Hematopoietic multipotent progenitor cell (in vitro differentiated cells): ENCODE data around the gene C6orf89. TPM values are rescaled to one million over a fixed set of nuclear protein-coding genes. Genes with fewer than 3 reads are reported as not detected.

Experiments
- DNase-seq, 3 donors: peaks; one replicate each; pipeline ENCODE4 v3.0.0-alpha.2; 2011 to 2015; ENCODE audit warnings: low read depth in 2 of 3, low spot score in 2 of 3
- total RNA-seq: library from RNA; depleted of rRNA; stranded (reverse); fragments of >200 nt; gene quantifications from one replicate; pipeline ENCODE4 v1.2.3, GENCODE V29; 2012

C6orf89 gene
- total RNA-seq, 1 donor, result 19.7 TPM

DNA sequence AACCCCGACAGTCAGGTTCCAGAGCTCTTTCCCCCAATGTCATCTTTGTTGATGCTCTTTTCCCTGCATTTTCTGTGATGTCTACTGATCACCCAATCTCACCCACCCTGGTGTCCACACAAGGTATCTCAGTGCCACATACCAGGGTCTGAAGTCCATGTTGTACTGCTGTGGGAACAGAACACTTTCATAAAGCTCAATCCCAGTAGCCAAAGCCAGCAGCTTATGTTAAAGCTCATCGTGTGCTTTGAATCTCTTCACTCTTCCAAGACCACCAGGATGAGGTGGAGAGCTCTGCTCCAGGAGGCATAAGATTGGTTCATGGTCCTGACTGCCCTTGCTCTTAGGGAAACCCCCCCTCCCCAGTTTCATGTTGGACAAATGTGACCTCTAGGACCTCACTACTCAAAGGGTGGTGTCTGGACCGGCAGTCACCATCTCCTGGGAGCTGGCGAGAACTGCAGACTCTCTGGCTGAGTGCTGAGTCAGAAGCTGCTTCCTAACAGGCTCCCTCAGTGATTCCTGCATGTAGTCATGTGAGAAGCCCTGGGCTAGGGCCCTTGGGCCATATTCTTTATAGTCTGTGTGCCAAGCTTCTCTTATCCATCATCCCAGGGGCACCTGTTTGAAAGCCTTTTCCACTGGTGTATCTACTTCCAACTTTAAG lies 33.1 kb upstream of the C6orf89 start:
- no peak for DNase-seq

DNA sequence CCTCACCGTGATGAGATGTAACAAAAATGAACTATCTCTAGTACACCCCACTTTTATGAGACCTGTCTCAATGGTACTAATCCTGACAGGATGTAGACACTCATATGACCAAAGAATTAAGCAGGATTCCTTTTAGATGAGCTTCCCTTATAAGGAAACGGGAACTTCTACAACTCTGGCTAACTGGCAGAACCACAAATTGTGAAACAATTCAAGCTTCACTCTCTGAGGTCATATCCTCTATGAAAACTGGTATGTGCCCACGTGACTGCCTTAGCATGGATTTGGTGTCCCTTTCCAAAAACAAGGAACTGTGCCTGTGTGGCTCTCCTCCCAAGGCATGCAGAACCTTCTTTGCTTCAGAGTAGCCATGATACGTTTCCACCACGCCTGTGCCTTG lies 32.4 kb upstream of the C6orf89 start:
- DNase-seq, result peak in 1 of 3 donors; percentile 23

GRCh38 chr6:36855750-36856149 lies 30.0 kb upstream of the C6orf89 start:
- DNase-seq, result no peak

GRCh38 chr6:36856277-36856676 lies 29.5 kb upstream of the C6orf89 start:
- DNase-seq, result no peak

DNA sequence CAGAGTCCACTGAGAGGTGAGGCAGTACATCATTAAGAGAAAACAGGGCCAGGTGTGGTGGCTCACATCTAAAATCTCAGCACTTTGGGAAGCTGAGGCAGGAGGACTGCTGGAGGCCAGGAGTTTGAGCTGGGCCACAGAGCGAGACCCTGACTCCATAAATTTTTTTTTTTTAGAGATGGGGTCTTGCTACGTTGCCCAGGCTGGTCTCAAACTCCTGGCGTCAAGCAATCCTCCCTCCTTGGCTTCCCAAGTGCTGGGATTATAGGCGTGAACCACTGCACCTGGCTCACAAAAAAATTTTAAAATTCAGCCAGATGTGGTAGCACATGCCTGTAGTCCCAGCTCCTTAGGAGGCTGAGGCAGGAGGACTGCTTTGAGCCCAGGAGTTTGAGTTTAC lies 28.4 kb upstream of the C6orf89 start:
- no peak for DNase-seq

DNA sequence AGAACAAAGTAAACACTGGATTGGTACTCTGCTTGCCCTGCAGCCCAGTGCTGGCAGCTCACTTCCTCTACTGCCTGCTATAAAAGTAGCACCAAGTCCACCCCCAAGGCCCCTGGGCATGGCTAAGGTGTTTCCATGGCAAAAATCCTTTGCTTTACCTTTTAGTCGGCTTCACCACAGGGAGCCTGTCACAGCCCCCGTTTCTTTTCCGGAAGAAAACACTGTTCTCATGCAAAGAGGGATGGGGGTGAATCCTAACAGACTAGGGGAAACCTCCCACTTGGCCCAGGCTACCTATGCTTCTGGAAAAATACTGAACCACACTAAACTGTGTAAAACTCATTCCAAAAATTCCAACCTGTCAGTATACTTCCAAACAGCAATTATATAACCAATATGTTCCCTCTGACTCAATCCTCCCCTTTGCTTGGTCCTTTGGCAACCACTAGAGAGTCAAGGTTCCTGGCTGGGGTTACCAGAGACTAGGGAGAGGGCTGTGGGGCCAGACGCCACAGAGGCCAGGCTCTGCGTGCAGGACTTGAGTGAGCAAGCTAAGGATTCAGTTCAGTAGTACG lies 27.3 kb upstream of the C6orf89 start:
- DNase-seq, result no peak

DNA sequence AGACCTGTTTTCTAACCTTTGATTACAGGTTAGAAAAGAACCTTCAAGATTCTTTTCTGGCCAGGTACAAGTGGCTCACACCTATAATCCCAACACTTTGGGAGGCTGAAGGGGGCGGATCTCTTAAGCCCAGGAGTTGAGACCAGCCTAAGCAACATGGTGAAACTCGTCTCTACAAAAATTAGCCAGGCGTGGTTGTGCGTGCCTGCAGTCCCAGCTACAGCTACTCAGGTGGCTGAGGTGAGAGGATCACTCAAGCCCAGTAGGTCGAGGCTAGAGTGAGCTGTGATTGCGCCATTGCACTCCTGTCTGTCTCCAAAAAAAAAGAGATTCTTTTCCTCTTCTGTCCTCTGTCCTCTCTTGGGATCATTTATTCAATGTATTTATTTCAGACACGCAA lies 25.6 kb upstream of the C6orf89 start:
- no peak for DNase-seq

DNA sequence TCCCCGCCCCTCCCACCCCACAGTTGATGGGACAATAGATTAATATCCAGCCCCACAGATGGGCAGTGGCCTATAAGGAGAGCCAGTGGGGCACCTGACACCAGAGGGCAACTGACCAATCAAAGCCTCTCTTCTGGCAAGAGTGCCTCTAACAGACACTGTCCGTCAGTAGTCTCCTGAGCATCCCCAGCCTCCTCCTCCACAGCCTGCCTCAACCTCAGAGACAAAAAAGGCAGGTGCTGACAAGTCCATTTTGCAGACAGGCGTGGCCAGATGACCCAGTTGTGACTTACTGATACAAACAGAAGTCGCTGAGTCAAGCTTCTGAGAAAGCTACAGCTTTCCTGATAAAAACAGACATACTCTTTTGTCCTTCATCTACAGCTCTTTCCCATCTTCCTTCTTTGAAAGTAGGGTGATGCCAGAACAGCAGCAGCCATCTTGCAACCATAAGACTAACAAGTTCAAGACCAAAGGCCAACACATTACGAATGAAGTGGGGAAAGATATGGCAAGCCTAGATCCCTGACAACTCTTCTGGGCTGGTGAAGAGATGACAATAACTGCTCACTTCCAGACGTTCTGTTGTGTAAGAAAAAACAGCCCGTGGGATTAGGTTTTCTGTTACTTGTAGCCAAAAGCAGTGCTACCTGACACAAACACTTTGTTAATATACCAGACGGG lies 23.4 kb upstream of the C6orf89 start:
- no peak for DNase-seq

GRCh38 chr6:36862848-36863382 lies 22.8 kb upstream of the C6orf89 start:
- DNase-seq, result no peak

DNA sequence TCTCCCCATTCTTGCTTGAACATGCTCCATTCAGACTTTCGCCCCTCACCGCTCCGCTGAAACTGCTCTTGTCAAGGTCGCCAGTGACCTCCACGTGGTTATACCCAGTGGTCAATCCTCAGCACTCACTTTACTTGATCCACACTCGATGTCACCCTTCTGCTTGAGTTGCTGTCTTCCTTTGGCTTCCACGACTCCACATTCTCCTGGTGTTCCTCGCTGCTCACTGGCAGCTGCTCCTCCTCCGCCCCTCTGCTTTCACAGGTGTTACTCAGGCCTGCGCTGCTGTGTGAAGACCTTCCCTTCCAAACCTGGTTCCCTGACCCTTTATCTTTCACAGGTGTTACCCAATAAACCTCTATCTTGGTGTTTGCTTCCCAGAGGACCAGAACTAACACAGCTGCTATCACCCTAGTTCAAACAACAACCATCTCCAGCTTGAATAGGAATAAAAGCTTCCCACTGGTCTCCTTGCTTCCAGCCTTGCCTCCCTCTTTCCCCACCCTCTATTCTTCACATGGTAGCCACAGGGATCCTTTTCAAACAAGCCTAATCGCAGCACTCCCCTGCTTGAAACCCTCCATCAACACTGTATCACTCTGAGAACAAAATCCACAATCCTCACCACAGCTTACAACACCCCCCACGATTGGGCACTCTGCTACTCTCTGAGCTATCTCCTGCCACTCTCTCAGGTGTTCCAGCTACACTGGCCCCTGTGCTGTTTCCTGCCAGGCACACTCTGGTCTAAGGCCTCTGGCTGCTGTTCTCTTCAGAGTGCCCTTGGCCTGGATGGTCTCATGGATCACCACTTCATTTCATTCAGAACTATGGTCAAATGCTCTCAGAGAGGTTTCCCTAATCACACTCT lies 21.8 kb upstream of the C6orf89 start:
- DNase-seq, result no peak

GRCh38 chr6:36865835-36866234 lies 19.9 kb upstream of the C6orf89 start:
- no peak for DNase-seq

DNA sequence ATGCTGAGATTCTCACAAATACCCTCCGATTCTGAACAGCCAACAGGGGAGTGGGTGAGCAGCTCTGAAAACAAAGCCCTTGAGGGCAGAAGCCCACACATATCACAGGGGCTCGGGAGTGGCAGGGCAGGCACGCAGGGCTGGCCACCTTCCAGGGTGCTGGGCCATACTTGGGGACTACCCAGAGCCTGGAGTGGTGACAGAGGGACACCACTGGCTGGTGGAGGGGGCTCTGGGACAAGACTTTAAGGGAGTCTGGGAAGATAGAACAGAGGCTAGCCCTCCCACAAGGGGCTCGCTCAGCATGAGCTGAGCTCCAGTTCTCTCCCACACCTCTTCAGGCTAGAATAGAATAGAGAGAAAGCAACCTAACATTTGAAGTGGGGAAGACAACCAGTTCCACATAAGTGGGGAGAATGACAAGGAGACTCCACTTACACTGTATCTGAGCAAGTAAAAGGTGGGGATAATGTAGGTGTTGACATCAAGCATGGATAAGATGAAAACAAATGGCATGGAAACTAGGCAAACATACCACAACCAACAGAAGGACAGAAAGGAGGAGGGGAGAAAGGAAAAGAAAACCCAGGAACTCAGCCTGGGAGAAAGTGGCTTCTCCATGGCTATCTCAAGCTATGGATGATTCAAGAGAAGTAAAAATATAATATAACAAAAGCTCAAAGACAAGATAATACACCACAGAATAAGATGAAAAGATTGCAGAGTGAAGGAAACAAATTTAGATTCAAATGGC lies 18.1 kb upstream of the C6orf89 start:
- no peak for DNase-seq

- DNase-seq, result no peak
Measured at GRCh38 chr6:36871686-36872085, 14.1 kb upstream of the C6orf89 start.

DNA sequence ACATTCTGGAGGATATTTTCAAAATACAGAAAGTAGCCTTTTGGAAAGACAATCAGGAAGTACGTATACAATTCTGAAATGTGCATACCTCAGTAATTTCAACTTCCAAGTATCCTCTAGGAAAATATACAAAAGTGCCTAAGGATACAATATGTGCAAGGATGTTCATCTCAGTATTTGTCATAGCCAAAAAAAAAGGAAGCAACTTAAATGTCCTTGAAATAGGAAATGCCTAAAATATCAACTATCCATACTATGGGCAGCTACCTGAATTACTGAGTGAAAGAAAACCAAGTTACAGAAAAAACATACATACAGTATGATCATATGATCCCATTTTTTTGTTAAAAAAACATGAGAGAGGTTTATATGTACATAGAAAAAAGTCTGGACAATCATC lies 12.6 kb upstream of the C6orf89 start:
- DNase-seq, result no peak

DNA sequence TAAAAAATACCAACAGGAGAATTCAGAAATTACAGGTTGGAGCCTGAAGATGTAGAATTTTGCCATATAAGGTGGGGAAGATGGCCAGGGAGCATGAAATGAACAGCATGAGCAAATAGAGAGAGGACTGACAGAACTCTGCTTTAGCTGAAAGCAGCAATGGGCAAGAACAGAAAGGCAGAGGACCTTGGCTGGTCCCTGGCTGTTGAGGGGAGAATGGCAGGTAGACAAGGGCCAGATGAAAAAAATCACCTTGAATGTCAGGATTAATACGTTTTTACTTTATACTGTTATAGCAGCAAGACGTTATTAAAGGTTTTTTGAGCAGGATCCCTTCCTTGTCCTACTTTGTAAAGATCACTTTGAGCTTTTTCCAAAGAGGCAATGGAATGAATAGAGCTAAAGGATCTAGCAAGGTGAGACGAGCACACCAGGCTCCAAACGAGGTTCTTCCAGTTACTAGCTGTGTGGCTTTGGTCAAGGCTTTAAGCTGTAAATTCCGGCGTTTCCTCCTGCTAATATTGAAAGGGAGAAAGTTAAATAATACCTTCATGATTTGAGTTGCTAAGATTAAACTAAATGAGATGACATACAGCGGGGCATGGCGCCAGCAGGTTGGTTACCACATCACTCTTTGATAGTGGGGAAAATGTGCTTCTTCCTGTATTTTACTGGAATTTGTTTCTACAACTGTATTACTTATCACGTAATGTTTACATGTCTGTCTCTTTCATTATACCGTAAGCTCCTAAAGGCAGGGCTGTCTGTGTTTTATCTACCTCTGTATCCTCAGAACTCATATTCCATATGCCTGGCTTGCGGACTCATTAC lies 11.9 kb upstream of the C6orf89 start:
- no peak for DNase-seq

- peak; percentile 85 to 94 (median 91) for DNase-seq
Measured at GRCh38 chr6:36874443-36875249, 11.1 kb upstream of the C6orf89 start, which contains the start of gene PPIL1. Gene PPIL1, minus strand, starts transcription at chr6:36874803. Its CDS starts 31 bp downstream, at chr6:36874772.

GRCh38 chr6:36875250-36875633 lies 10.5 kb upstream of the C6orf89 start:
- no peak for DNase-seq

DNA sequence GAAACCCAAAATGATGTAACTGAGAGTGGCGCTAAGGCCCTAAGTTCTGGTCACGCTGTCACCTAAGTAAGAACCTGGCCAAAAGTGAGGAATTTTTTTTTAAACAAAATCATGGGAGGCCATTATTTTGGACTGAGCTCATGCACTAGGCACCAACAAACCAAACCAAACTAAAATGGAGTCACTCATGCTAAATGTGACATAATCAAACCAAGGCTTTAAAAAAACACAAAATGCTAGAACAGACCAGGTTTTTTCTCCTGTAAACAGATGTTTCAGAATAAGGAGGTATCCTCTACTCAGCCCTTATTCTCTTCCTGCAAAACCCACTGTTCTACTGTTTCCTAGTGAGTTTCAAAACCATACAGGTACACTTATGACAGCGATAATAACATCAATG lies 1.1 kb upstream of the C6orf89 start:
- DNase-seq, result no peak
